ENCODE measurements around the gene HIP1. TPM values are rescaled to one million over a fixed set of nuclear protein-coding genes. Genes with fewer than 3 reads are reported as not detected.
"Not testable (repeated sequence)": the region's sequence is repeated elsewhere in the genome, so short reads cannot be mapped to it uniquely, and the experiment has no call there.

The HIP1 gene
- polyA plus RNA-seq, 2 of the 4 experiments (the other 2 are of a cell fraction) = 17.3 to 33.4 TPM

DNA sequence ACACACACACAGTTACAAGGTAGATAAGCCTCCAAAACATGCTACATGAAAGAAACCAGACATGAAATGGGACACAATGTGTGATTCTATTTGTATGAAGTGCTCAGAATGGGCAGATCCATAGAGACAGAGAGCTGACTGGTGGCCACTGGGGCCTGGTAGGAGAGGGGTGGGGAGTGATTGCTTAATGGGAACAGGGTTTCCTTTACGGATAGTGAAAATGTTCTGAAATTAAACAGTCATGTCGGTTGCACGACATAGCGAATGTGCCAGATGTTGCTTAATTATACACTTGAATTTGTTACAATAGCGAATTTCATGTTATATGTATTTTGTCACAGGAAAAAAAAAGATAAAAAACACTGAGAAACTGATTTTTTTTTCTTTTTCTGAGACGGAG is 124.3 kb downstream of the HIP1 start (continued):
- TF ChIP-seq ZC3H11A (IDR thresholded peaks at IDR 0.05) = no peak
- TF ChIP-seq MAZ (IDR thresholded peaks at IDR 0.05; ENCODE audit: borderline replicate concordance, low read depth, low read length) = no peak
- TF ChIP-seq POLR2A (IDR thresholded peaks at IDR 0.05; ENCODE audit: low read length) = no peak

GRCh38 chr7:75613351-75613750 is 125.4 kb downstream of the HIP1 start:
- ATAC-seq = no peak
- DNase-seq (ENCODE audit: low read depth in 1 of 2, low spot score in 1 of 2) = no peak
- WGBS (ENCODE audit: missing lambda C conversion rate) = 92% methylated on average over 4 of the region's 4 CpGs
- ChIA-PET POLR2A (no interaction called here), CTCF (interaction anchor here (0.7 to 1.6 kb wide), 8 partner anchors 8 to 149 kb away, joined by 3 to 7 read pairs (median 3); no protein-coding TSS in a partner anchor)
- Histone ChIP-seq H3K4me2 (no peak overlapping the region), H3K9me3 (no peaks in the 10 kb centered on the region), H3K4me1 (peaks cover 7% of the 10 kb centered on the region; the same call in 2 of the 3 replicates), H3K4me3 (no peak overlapping the region), H3K27ac (no peak overlapping the region)
- no peak for FAIRE-seq
- TF ChIP-seq EP300 (IDR thresholded peaks at IDR 0.05) (no peak), RFX5 (IDR thresholded peaks at IDR 0.05) (no peak)

DNA sequence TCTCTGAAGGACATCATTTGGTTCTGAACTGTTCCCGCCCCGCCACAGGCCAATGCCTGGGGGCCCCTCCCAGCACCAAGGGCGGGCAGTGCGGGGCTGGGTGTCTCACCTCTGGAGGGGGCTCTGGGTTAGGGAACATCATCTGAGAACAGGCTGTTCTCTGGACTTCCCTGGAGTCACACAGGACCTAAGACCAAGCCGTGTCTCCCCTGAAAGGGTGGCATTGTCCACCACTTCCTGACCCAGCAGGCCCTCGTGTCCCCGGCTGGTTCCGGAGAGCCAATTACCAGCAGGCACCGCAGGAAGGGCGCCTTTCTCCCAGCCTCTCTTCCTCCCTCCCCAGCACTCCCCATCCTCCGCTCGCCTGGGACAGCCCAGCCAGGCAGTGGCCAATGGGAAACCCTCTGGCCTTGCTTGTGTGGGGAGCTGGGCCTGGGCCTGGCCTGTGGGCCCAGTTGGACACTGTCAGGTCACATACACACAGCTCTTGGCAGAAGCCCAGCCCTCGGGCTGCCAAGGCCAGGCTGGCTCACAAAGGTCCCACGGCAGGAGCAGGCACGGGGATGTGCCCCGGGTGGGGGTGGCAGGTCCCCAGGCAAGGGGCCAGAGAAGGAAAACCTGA is 127.1 kb downstream of the HIP1 start:
- 90% methylated on average over 16 of the region's 16 CpGs for WGBS (ENCODE audit: missing lambda C conversion rate)
- Histone ChIP-seq H3K9me3 (no peaks in the 10 kb centered on the region), H3K4me1 (peaks cover 7% of the 10 kb centered on the region; the same call in 2 of the 3 replicates), H3K27ac (peak overlapping the region in 1 of 2 experiments; percentile 49; a peak in 2 of 6 replicates), H3K4me2 (no peak overlapping the region), H3K4me3 (no peak overlapping the region)
- CTCF ChIA-PET = no interaction called here
- no peak for TF ChIP-seq BCL3 (IDR thresholded peaks at IDR 0.05)
- no peak for TF ChIP-seq TFCP2L1 (CRISPR knock-in tag; IDR thresholded peaks at IDR 0.05)
- no peak for TF ChIP-seq JUN (IDR thresholded peaks at IDR 0.05)
- no peak for TF ChIP-seq MAX (IDR thresholded peaks at IDR 0.05)
- TF ChIP-seq, protein P1, sequence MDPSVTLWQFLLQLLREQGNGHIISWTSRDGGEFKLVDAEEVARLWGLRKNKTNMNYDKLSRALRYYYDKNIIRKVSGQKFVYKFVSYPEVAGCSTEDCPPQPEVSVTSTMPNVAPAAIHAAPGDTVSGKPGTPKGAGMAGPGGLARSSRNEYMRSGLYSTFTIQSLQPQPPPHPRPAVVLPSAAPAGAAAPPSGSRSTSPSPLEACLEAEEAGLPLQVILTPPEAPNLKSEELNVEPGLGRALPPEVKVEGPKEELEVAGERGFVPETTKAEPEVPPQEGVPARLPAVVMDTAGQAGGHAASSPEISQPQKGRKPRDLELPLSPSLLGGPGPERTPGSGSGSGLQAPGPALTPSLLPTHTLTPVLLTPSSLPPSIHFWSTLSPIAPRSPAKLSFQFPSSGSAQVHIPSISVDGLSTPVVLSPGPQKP (IDR thresholded peaks at IDR 0.05; ENCODE audit: low read depth, low read length) = no peak
- no peak for TF ChIP-seq ZFP36 (IDR thresholded peaks at IDR 0.05; ENCODE audit: borderline replicate concordance, partially characterized antibody)
- DNase-seq (ENCODE audit: low read depth in 1 of 2, low spot score in 1 of 2) = no peak
- no peak for FAIRE-seq
- POLR2A ChIA-PET = no interaction called here
- ATAC-seq = peak; percentile 25 to 47; a peak in 3 of 6 replicates

GRCh38 chr7:75609416-75609815 is 129.3 kb downstream of the HIP1 start:
- DNase-seq (ENCODE audit: low read depth in 1 of 2, low spot score in 1 of 2); H3K4me2 ChIP-seq; ATAC-seq; H3K4me1 ChIP-seq; H3K4me3 ChIP-seq; POLR2A ChIA-PET; FAIRE-seq; H3K9me3 ChIP-seq; H3K27ac ChIP-seq: not testable (repeated sequence)
- CTCF ChIA-PET = interaction anchor here (0.6 to 2.1 kb wide), 2 partner anchors 28 to 153 kb away, joined by 6 read pairs; no protein-coding TSS in a partner anchor
- WGBS (ENCODE audit: missing lambda C conversion rate) = 90% methylated on average over 11 of the region's 11 CpGs

DNA sequence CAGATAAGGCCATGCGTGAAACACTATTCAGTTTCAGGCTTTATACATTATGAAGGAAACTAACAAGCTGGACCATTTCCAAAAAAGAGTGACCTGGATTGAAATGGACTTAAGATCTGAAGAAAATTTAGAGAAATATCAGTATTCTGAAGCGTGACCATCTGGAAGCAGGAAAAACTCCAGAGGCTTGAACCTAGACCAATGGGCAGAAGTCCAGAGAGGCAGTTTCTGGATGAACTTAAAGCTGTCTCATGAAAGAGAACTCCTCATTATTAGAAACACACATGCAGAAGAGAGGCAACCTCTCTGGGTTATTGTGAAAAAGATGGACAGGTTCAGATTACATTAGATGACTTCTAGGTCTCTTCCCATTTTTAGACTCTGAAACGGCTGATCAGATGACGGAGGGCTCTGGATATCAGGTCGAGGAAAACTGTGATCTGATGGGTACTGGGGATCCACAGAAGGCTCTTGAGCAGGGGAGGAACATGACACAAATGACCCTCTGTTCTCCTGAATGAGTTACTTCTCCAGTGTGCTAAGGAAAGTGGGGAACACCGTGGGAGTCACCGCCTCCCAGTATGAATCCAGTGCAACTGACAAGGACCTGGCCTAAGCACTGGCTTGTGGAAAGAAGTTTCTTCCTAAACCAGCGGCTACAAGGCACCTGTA is 130.2 kb downstream of the HIP1 start:
- POLR2A ChIA-PET = no interaction called here
- no peak overlapping the region for H3K27ac ChIP-seq
- no peaks in the 10 kb centered on the region for H3K9me3 ChIP-seq
- H3K4me1 ChIP-seq = peaks cover 7% of the 10 kb centered on the region; the same call in 2 of the 3 replicates
- no peak for TF ChIP-seq CHD4 (IDR thresholded peaks at IDR 0.05; ENCODE audit: borderline replicate concordance)
- TF ChIP-seq KDM5A (IDR thresholded peaks at IDR 0.05) = no peak
- TF ChIP-seq BHLHE40 (IDR thresholded peaks at IDR 0.05; ENCODE audit: low read depth, low read length) = no peak
- no peak for TF ChIP-seq ZFP36 (IDR thresholded peaks at IDR 0.05; ENCODE audit: borderline replicate concordance, partially characterized antibody)
- no peak for TF ChIP-seq JUNB (IDR thresholded peaks at IDR 0.05)
- no peak for TF ChIP-seq MAZ (IDR thresholded peaks at IDR 0.05; ENCODE audit: borderline replicate concordance, low read depth, low read length)
- no peak for TF ChIP-seq CBX2 (IDR thresholded peaks at IDR 0.05; ENCODE audit: borderline replicate concordance, low read depth)
- no peak for TF ChIP-seq ESRRA (IDR thresholded peaks at IDR 0.05; ENCODE audit: borderline replicate concordance, low read length)
- TF ChIP-seq RARB (CRISPR knock-in tag; IDR thresholded peaks at IDR 0.05) = no peak
- TF ChIP-seq USF2 (IDR thresholded peaks at IDR 0.05) = no peak
- no peak for TF ChIP-seq EHF (CRISPR knock-in tag; IDR thresholded peaks at IDR 0.05)
- TF ChIP-seq, protein P1 (IDR thresholded peaks at IDR 0.05; ENCODE audit: low read depth, low read length) = no peak
- TF ChIP-seq HOXB13 (CRISPR knock-in tag; IDR thresholded peaks at IDR 0.05; ENCODE audit: low read depth) = no peak
- DNase-seq (ENCODE audit: low read depth in 1 of 2, low spot score in 1 of 2) = no peak
- CTCF ChIA-PET = interaction anchor here (0.5 to 2.1 kb wide), 6 partner anchors 9 to 154 kb away, joined by 3 to 6 read pairs (median 4); no protein-coding TSS in a partner anchor
- no peak overlapping the region for H3K4me3 ChIP-seq
- WGBS (ENCODE audit: missing lambda C conversion rate) = 94% methylated on average over 8 of the region's 8 CpGs
- no peak for FAIRE-seq
- no peak overlapping the region for H3K4me2 ChIP-seq
- no peak; a peak in 1 of 6 replicates for ATAC-seq
